ENCODE measurements around the gene LAMA3.

GRCh38 chr18:23845988-23846630 lies 156.9 kb downstream of the LAMA3 start:
- TF ChIP-seq ATF3 (IDR thresholded peaks at IDR 0.05) (no peak), CTCF (IDR thresholded peaks at IDR 0.05; ENCODE audit: low read depth, low read length, missing input control) (no peak), HNF4A (conservative IDR thresholded peaks at IDR 0.05) (no peak), MAX (IDR thresholded peaks at IDR 0.05) (no peak), YY1 (IDR thresholded peaks at IDR 0.05) (no peak), REST (IDR thresholded peaks at IDR 0.05) (no peak), HNF4G (IDR thresholded peaks at IDR 0.05) (no peak), ZBTB33 (IDR thresholded peaks at IDR 0.05) (no peak), RXRA (IDR thresholded peaks at IDR 0.05) (no peak), NR2F2 (IDR thresholded peaks at IDR 0.05) (no peak), EGR1 (IDR thresholded peaks at IDR 0.05; ENCODE audit: low read depth in 2 of 2) (no peak), RAD21 (IDR thresholded peaks at IDR 0.05) (no peak), JUND (IDR thresholded peaks at IDR 0.05) (no peak), TAF1 (conservative IDR thresholded peaks at IDR 0.05) (no peak)
